Spinal cord (tissue), 10 donors: ENCODE results near the gene HOXB1. TPM values are rescaled to one million over a fixed set of nuclear protein-coding genes. Genes with fewer than 3 reads are reported as not detected.

Source experiments
- DNase-seq, 6 donors: peaks; one replicate each; pipeline versions ENCODE4 v3.0.0 to v3.0.0-alpha.2; 2013 to 2015; ENCODE audit warnings: low spot score in 6 of 6, low read depth in 4 of 6
- H3K27ac ChIP-seq: one replicate; pipeline ENCODE4 v1.5.1; 2013; ENCODE audit warnings: low read depth, low read length, control low read depth
- H3K27me3 ChIP-seq: one replicate; pipeline ENCODE4 v1.6.1; 2013; ENCODE audit warnings: low read length; ENCODE audit not compliant: control insufficient read depth, insufficient read depth
- H3K36me3 ChIP-seq: one replicate; pipeline ENCODE4 v1.6.1; 2013; ENCODE audit warnings: low read length; ENCODE audit not compliant: control insufficient read depth, insufficient read depth
- H3K4me1 ChIP-seq: one replicate; pipeline ENCODE4 v1.6.1; 2013; ENCODE audit warnings: low read length; ENCODE audit not compliant: control insufficient read depth, insufficient read depth
- H3K4me3 ChIP-seq: one replicate; pipeline ENCODE4 v1.5.1; 2013; ENCODE audit warnings: low read depth, low read length, control low read depth
- H3K9me3 ChIP-seq: one replicate; pipeline ENCODE4 v1.6.1; 2013; ENCODE audit warnings: low read length; ENCODE audit not compliant: control insufficient read depth, insufficient read depth
- WGBS: methylation state at CpG from one replicate; pipeline ENCODE4 v1.1.5; 2013; ENCODE audit warnings: missing lambda C conversion rate; ENCODE audit not compliant: insufficient coverage; 5-methylcytosine and 5-hydroxymethylcytosine counted together
- polyA plus RNA-seq, 2 donors: library from polyadenylated mRNA; unstranded; fragments of 120-200 nt; gene quantifications; one replicate each; pipeline ENCODE4 v1.2.1, GENCODE V29; 2013; ENCODE audit not compliant: insufficient read length in 2 of 2
- total RNA-seq, 2 donors: library from RNA; depleted of rRNA in 1 of 2; stranded (reverse); fragments of 120-200 nt in 1 of 2; fragments of >200 nt in 1 of 2; gene quantifications; one replicate each; pipeline versions ENCODE4 v1.2.3 to v1.2.4, GENCODE V29; 2013 to 2014
- donor health status: healthy.

The HOXB1 gene
- total and polyA plus RNA-seq, 4 donors: 0.16 to 0.32 (median 0.20) TPM; not detected in 1

GRCh38 chr17:48549914-48550501 is 19.2 kb upstream of the HOXB1 start:
- peaks cover 77% of the 10 kb centered on the region for H3K4me1 ChIP-seq
- WGBS: 19% methylated on average over 11 of the region's 18 CpGs
- no peaks in the 10 kb centered on the region for H3K9me3 ChIP-seq
- peaks cover 31% of the 10 kb centered on the region for H3K36me3 ChIP-seq
- H3K4me3 ChIP-seq: peak overlapping the region; percentile 27
- DNase-seq: peak in 5 of 6 donors; percentile 8 to 78 (median 26)
- peak overlapping the region; percentile 99 for H3K27ac ChIP-seq
- no peaks in the 10 kb centered on the region for H3K27me3 ChIP-seq

- no peaks in the 10 kb centered on the region for H3K27me3 ChIP-seq
- H3K4me1 ChIP-seq: peaks cover 71% of the 10 kb centered on the region
- peak in 5 of 6 donors; percentile 17 to 78 (median 48) for DNase-seq
- H3K27ac ChIP-seq: peak overlapping the region; percentile 99
- peaks cover 25% of the 10 kb centered on the region for H3K36me3 ChIP-seq
- H3K9me3 ChIP-seq: no peaks in the 10 kb centered on the region
- 0% methylated on average over 1 of the region's 3 CpGs for WGBS
- peak overlapping the region; percentile 28 for H3K4me3 ChIP-seq
Observed at GRCh38 chr17:48549281-48549630, 18.4 kb upstream of the HOXB1 start.

DNA sequence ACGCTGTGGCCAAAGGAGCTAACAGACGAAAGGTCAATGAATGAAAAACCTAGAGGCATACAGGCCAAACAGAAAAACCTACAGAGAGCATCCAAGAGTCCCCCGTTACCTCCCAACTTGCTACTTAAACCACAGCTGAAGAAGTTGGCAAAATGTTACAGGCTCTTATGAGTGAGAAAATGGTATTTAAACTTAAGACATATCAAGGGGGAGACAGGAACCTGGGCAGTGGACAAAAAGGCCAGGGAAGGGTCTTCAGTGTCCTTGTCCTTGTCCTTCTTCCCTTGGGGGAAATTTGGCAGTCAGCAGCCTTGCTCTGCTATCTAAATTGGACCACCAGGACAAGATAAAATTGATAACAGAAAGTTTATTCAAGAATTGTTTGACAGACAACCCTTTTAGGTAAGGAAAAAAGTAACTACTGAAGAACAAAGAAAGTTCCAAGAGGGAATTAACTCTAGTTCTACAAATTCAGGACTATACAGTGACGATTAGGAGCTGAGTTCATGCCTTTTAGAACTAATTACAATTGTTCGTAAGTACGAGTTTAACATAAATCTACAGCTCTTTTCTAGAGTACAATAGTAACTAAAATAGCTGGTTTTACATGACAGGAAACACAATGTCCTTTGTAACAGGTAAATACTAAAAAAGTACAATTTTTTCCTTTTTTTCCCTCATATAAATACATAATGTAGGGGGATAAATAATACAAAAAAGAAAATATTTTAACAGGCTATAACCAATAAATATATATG is 17.9 kb upstream of the HOXB1 start:
- Histone ChIP-seq H3K36me3 (peaks cover 24% of the 10 kb centered on the region), H3K27me3 (no peaks in the 10 kb centered on the region), H3K9me3 (no peaks in the 10 kb centered on the region), H3K4me1 (peaks cover 70% of the 10 kb centered on the region), H3K4me3 (peak overlapping the region; percentile 28), H3K27ac (peak overlapping the region; percentile 99)
- WGBS: no CpG with 5 or more reads among the region's 6 CpGs
- peak in 5 of 6 donors; percentile 16 to 77 (median 29) for DNase-seq

DNA sequence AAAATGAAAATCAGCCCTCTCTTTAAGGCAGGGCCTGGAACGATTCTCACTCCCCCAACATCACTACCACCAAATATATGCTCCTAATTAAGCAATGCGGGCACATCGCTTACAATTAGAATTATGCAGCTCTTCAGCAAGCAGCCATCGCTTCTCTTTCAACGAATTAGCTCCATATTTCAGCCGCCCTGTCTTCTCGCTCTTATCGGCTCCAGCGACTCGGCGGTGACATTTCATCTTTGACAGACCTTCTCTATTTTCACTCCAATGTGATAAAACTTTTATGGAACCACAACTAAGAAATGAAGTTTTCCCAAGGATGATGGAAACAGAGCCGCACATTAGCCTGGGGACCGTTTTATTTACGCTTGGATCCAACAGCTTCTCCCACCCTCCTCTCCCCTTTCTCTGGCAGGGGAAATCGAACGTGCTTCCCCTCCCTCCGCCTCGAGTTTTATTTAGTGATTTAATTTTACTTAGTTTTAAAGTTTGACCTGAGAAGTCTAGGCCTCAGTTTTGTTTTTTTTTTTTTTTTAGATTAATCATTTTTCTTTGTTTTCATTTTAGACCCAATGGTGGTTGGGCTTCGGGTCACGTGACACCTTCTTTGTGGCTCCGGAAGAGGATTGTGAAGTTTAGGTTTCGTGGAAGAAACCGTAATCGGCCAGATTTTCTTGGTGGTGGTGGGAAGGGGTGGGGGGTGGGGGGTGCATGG is 17.2 kb upstream of the HOXB1 start:
- peak in 5 of 6 donors; percentile 52 to 89 (median 74) for DNase-seq
- Histone ChIP-seq H3K9me3 (no peaks in the 10 kb centered on the region), H3K4me1 (peaks cover 65% of the 10 kb centered on the region), H3K27me3 (no peaks in the 10 kb centered on the region), H3K27ac (peak overlapping the region; percentile 99), H3K4me3 (peak overlapping the region; percentile 28), H3K36me3 (peaks cover 28% of the 10 kb centered on the region)
- WGBS: 2% methylated on average over 16 of the region's 24 CpGs

DNA sequence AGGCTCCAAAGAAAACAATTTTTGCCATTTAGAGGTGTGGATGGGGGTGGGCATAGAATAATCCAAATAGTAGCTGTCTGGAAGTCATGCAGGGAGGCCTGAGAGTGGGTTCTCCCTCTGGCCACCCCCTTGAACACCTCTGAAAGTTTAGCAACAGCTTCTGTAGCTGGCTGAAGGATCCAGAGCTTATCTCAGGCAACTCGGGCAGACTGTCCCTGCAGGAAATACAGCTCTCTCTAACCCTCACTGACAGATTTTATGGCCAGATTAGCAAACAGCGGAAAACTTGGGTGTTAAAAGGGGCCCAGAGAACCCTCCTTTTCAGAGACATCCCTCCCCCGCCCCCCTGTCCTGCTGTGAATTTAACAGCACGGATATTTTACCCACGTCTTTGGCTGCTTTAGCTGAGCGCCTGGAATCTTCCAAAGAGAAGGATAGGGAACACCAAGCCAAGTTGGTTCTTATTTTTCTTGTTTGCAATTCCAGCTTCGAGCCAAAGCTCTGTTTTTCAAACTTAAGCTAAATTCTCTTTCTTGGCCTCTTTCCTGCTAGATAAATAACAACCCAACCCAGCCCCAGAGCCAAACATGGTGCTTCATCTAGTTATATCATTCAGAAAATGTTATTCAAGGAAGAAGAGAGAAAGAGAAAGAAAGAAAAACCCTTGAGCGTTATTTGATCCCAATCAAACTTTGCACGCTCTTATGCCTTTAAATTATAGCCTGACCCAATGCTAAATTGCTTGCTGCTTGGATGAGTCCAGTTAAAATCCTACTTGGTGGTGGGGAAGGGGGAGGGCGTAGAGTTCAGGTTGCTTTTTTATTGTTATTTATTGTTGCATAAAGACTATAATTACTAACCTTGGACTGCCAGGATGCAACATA is 16.4 kb upstream of the HOXB1 start:
- DNase-seq: peak in 5 of 6 donors; percentile 73 to 95 (median 80)
- peak overlapping the region; percentile 99 for H3K27ac ChIP-seq
- no peaks in the 10 kb centered on the region for H3K9me3 ChIP-seq
- no peaks in the 10 kb centered on the region for H3K27me3 ChIP-seq
- H3K4me1 ChIP-seq: peaks cover 57% of the 10 kb centered on the region
- peaks cover 30% of the 10 kb centered on the region for H3K36me3 ChIP-seq
- 9% methylated on average over 4 of the region's 10 CpGs for WGBS
- H3K4me3 ChIP-seq: peak overlapping the region; percentile 28

DNA sequence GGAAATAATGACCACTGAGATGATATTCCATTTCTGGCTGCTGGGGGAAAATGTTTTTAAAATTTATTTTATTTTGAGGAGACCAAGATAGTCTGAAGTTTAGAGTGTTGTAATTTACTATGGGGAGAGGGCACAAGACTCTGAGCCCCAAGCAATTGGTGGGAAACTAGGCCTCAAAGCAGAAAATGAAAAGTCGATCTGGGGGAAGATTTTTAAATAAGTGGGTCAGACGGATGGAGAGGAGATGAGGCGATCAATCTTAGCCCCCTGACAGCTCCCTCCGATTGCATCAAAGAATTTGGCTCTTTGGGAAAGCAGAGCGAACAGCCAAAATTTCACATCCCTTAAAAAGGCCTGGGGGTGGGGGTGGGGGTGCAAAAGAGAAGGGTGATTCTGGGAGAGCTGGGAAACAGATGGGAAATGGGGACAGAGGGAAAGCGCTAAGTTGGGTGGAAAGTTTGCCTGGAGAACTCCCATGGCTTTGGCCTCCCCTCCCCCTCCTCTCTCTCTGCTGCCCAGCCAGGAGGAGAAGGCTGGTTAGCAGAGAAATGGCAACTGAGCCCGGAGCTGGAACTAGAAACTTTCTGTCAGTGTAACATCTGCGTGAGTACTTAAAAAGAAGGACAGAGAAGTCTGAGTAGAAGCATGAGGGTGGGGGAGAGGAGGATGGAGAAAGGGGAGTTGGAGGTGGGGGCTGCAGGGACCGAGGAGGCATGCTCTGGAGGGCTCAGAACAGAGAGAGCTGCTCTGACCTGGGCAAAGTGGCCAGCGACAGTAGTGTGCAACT is 15.5 kb upstream of the HOXB1 start:
- peak in 5 of 6 donors; percentile 55 to 88 (median 64) for DNase-seq
- Histone ChIP-seq H3K4me1 (peaks cover 49% of the 10 kb centered on the region), H3K36me3 (peaks cover 26% of the 10 kb centered on the region), H3K27me3 (no peaks in the 10 kb centered on the region), H3K27ac (peak overlapping the region; percentile 99), H3K4me3 (peak overlapping the region; percentile 28), H3K9me3 (no peaks in the 10 kb centered on the region)
- 9% methylated on average over 4 of the region's 10 CpGs for WGBS

DNA sequence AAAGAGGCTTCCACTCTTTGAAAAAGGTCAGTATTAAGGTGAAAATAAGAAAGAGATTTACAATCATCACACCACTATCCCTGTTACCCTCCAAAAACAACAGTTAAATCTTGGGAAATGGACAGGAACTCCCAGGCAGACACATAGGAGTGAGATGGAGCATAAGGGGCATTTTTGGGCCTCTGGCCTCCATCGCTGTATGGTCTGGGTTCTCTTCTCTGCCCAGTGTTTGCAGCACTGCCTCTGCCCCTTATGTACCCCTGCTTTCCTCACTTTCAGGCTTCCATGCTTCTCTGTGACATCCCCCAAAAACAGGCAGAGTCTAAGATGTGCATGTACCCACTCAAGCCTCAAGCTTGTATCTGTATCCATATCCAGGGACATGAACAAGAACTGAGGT is 14.7 kb upstream of the HOXB1 start:
- H3K27ac ChIP-seq: peak overlapping the region; percentile 99
- no peaks in the 10 kb centered on the region for H3K9me3 ChIP-seq
- peaks cover 47% of the 10 kb centered on the region for H3K4me1 ChIP-seq
- 33% methylated on average over 1 of the region's 1 CpG for WGBS
- peak in 4 of 6 donors; percentile 14 to 60 (median 34) for DNase-seq
- H3K4me3 ChIP-seq: peak overlapping the region; percentile 86
- H3K27me3 ChIP-seq: no peaks in the 10 kb centered on the region
- peaks cover 23% of the 10 kb centered on the region for H3K36me3 ChIP-seq

- peak in 5 of 6 donors; percentile 54 to 97 (median 77) for DNase-seq
- Histone ChIP-seq H3K4me1 (peaks cover 45% of the 10 kb centered on the region), H3K9me3 (no peaks in the 10 kb centered on the region), H3K27ac (peak within 1 kb of the TSS; percentile 99), H3K27me3 (no peaks in the 10 kb centered on the region), H3K4me3 (peak within 1 kb of the TSS; percentile 86), H3K36me3 (peaks cover 17% of the 10 kb centered on the region)
- 0% methylated on average over 7 of the region's 12 CpGs for WGBS
Observed at GRCh38 chr17:48545022-48545375, 14.2 kb upstream of the HOXB1 start, which contains the start of gene HOXB2. HOXB2 (minus strand) TSS chr17:48545109; CDS start chr17:48544911, 198 bp downstream.
